Measurements from ENCODE around the gene DGKH.

GRCh38 chr13:42064966-42065365 lies 16.5 kb downstream of the DGKH start:
- TF ChIP-seq CTCF (IDR thresholded peaks at IDR 0.05; ENCODE audit: poor library complexity, severe bottlenecking) (no peak), REST (IDR thresholded peaks at IDR 0.05; ENCODE audit: borderline replicate concordance) (no peak), POLR2AphosphoS5 (IDR thresholded peaks at IDR 0.05) (no peak), SMC3 (conservative IDR thresholded peaks at IDR 0.05; ENCODE audit: poor library complexity) (no peak), EZH2 (IDR thresholded peaks at IDR 0.05; ENCODE audit: borderline replicate concordance, insufficient read depth, low read length, poor library complexity, severe bottlenecking) (no peak), EP300 (conservative IDR thresholded peaks at IDR 0.05; ENCODE audit: poor library complexity, severe bottlenecking) (no peak), RAD21 (conservative IDR thresholded peaks at IDR 0.05) (no peak), TAF1 (IDR thresholded peaks at IDR 0.05; ENCODE audit: low read depth) (no peak)

All from neural cell (in vitro differentiated cells).